Stimulated activated CD4-positive, alpha-beta T cell treated with anti-CD3 and anti-CD28 coated beads, TNF-alpha, amount 100 ng/mL, for 4 hours (primary cell): ENCODE results near the gene LOXL1.
"Not testable (repeated sequence)": the region's sequence is repeated elsewhere in the genome, so short reads cannot be mapped to it uniquely, and the experiment has no call there.

ENCODE experiments used
- DNase-seq, 3 experiments: peaks; one replicate each; pipeline ENCODE4 v3.0.0-alpha.2; 2020; ENCODE audit warnings: low read depth in 3 of 3

The LOXL1 gene

DNA sequence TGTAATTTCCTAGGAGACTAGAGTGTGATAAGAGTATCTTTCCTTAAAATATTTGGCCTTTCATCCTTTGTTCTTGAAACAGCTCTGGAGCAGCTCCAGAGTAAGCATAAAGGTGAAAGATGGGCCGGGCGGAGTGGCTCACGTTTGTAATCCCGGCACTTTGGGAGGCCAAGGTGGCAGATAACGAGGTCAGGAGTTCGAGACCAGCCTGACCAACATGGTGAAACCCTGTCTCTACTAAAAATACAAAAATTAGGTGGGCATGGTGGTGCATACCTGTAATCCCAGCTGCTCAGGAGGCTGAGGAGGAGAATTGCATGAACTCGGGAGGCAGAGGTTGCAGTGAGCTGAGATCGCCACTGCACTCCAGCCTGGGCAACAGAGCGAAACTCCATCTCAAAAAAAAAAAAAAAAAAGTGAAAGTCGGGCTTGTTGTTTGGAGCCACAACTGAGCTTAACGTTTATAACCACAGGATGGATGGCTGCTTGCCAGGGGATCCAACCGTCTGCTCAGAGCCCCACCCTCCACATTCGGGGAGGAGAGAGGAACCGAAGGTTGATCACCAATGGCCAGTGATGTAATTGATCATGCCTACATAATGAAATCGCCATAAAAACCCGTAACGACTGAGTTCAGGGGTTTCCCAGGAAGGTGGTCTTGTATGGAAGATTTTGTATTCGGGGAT is 49.3 kb downstream of the LOXL1 start:
- not testable (repeated sequence) for DNase-seq

DNA sequence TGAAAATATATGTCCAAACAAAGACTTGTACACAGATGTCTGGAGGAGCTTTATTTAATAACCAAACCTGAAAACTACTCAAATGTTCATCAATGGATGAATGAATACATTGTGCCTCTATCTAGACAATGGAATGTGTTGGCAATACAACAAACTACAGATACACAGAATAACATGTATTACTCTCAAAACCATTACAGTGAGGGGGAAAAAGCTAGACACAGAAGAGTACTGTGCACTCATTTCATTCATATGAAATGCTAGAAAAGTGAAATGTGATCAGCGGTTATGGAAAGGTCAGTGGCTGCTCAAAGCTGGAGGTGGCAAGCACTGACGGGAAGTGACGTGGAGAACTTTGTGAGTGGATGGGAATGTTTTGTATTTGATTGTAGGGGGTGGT is 52.6 kb downstream of the LOXL1 start:
- DNase-seq: no peak

DNA sequence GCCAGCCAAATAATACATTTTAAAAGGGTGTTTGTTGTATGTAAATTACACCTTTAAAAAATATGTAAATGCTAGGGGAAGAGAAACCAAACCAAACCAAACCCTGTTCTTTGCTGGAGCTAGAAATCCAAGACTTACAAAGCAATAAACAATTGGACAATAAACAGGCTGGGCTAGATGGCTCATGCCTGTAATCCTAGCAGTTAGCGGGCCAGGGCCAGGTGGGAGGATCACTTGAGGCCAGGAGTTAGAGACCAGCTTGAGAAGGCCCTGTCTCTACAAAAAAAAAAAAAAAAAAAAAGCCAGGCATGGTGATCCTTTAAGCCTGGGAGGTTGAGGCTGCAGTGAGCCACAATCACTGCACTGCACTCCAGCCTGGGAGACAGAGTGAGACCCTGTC is 53.4 kb downstream of the LOXL1 start:
- DNase-seq: no peak

DNA sequence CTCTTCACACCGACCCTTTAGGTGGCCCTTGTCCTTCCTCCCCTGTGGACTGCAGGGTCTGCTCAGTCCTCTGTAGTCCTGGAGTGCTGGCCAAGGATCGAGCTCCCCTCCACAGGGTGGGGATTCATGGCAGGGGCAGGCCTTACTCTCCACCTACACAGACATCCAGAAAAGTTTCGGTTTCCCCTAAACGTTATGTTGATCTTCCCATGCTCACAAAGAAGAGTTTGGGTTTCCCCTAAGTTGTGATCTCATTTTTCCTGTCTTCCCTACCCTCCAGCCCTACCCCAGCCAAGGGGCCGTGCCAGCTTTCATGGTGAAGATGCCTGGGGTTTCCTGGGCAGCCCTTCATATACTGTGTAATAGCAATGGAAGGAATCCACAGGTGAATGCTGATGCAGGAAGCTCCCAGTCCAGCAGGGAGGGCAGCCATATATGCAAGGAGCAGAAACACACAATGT is 55.5 kb downstream of the LOXL1 start:
- DNase-seq: no peak

DNA sequence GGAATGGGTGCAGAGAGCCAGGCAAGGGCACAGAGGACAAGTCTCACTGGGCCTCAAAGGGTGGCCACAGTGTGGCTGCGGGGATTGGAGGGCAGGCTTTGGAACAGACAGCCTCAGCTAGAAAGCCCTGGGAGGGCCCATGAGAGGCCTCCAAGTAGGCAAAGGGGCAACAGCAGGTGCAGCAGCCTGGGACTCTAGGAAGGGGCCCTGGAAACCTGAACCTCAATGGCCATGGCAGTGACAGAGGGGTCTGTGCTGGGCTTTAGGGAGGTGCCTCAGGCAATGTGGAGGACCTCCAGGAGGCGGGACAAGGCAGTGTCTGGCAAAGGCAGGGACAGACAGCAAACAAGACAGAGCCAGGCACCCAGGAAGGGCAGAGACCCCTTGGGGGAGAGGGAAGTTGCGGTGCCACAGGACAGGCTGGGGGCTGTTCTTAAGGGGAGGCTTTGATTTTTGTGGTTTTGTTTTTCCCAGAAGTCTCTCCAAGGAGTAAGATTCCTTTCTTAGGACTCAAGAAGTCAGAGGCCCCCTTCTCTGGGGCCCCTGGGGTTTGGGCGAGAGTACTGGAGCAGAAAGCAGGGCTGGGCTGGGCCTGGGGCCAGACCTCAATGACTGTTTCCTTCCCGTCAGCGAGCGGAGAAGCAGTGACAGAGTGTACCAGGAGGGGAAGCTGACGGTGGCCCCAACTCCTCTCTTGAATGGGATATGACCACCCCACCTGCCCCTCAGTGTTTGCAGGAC is 56.1 kb downstream of the LOXL1 start:
- no peak for DNase-seq

DNA sequence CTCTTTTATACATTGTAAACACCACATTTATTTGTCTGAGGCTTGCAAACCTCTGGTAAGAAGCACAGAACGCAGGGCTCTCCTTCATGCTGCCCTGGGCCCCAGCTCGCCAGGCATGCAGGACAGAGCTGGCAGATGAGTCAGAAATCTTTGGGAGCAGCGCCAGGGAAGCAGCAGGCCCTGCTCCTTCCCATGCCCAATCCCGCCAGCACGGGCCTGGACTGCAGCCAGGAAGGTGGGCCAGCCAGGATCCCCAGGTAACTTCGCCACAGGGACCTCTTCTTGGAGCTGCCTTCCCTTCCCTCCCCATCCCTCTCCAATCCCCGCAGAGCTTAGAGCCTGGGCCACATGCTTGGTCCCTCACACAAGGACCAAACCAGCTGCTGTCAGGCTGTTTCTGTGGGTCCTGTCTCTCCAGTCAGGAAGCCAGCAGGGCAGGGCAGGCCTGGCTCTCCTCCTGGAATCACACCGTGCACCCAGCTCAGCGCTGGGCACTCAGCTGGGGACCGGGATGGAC is 57.0 kb downstream of the LOXL1 start:
- no peak for DNase-seq

DNA sequence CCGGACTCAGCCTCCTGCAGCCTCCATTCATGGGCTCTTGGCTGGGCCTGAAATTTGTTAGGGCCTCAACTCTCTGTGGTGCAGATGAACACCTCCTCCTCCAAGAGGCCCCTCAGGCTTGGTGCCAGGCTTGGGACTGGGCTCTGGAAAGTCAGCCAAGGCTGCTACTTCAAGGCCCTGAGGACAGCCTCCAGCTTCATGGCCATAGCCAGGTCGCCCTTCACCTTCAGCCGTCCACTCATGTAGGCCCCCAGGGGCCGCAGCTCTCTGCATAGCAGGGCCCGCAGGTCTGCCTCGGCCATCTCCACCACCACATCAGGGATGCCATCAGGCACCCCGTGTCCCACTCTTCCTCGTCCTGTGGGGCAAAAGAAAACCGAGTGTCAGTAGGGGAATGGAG is 57.5 kb downstream of the LOXL1 start:
- no peak for DNase-seq

DNA sequence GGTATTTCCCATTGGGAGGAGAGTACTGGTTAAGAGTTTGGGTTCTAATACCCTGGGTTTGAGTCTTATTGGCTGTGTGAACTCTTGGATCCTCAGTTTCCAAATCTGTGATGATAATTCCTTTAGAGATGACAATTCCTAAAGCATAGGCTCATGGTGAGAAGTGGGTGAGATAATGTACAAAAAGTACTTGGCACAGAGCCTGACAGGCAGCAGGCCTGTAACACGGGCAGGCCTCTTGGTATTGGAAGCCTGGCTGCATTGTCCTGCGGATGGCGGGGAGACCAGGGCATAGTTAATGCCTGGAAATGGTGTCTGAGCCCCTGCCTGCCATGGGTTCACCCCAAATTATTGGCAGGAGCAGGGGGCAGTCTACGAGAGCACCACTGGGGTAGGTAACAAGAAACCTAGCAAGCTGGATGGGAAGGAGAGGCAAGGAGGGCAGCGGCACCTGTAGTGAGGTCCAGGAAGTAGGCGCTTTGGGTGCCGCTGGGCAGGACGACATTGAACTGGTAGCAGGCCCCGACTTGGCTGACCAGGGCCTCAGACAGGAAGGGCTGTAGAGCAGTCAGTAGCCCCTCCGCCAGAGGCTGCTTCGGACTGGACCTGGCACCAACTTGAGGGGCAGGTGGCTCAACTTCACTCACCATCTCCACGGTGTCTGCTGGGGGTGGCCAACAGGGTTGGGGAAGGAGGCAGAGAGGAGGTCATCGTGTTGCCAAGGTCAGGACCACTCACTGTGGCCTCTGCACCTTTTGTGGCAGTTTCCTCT is 58.1 kb downstream of the LOXL1 start:
- no peak for DNase-seq

DNA sequence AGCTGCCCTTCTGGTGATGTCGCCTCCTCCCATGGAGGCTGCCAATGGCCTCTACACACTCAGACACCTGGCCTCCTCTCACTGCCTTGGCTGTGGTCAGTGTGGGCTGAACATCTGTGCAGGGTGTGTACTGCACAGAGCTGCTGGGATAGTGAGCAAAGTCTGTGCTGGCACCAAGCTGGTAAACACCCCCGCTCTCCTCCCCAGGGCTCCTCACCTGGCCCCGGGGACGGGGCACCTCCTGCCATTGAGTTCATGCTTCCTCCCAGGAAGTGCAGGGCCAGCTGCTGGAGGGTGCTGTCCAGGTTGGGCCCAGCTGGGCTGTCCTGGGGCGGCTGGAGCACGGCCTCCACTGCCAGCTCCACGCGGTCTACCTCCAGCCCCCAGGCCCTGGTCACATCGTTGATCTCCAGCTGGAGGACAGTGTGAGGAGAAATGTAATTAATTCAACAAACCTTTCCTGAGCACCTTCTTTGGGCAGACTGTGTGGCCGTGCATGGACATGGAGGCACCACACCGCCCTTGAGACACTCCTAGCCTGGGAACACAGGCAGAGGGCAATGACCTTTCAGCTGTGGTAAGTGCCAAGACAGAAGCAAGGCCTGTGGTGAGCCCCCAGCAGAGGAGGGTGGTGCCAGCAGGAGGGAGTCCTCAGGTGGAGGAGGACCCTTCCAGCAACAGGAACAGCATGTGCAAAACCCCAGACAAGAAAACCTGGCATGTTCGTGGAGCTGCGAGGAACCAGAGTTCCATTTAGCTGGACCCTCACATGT is 59.0 kb downstream of the LOXL1 start:
- no peak for DNase-seq

DNA sequence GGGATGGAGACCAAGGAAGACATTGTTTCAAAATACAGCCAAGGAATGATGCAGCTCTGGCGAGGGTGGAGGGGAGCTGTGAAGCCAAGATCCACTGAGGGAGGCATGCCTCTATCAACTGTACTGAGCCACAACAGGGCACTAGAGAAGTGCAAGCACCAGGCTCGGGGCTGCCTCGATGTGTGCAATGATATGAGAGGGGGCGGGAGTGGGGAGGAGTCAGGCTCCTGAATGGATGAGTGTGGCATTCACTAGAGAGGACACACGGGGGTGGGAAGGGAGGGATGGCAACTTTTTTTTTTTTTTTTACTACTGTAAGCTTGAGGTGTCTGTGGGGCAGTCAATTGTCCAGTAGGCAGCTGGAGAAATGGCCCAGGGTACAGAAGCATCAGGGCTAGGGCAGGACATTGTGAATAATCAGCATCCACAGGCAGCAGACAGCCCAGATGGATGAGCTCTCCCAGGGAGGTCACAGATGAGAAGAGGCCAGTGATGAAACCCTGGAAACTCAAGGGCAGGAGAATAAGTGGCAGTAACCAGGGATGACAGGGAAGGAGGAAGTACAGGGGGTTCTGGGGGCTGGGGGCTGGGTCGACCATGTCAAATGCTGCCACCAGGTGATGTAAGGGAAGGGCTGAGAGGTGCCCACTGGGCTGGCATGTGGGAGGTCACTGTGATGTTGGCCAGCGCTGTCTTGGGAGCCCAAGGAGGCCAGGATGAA is 60.0 kb downstream of the LOXL1 start:
- DNase-seq: no peak

DNA sequence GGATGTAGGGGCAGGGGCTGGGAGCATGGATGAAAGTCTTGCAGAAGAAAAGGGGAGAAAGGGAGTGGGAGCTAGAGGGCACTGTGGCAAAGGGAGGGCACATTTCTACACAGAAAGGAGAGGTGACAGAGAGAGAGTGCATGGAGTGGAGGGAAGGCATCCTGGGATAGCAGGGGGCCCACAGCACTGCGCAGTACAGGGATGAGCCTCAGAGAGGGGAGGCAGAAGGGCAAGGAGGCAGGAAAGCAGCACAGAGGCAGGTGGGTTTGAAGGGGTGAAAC is 60.5 kb downstream of the LOXL1 start:
- DNase-seq: no peak

DNA sequence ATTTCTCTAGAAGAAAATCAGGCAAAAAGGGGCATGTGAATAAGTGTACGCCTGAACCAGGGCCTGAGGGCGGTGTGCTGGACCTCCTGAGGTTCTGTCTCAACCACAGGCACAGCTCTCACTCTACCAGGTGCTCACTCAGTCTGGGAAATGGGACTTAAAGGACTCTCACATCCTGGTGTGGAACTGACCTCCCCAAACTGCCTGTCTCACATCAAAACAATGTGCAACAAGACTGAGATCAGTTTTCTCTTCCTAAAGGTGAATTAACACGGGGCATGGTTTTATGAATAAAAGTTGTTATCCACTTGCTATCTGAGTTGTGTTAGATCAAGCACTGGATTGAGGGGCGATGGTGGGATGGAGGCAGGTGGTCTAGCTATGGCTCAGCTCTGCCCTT is 61.0 kb downstream of the LOXL1 start:
- DNase-seq: no peak

DNA sequence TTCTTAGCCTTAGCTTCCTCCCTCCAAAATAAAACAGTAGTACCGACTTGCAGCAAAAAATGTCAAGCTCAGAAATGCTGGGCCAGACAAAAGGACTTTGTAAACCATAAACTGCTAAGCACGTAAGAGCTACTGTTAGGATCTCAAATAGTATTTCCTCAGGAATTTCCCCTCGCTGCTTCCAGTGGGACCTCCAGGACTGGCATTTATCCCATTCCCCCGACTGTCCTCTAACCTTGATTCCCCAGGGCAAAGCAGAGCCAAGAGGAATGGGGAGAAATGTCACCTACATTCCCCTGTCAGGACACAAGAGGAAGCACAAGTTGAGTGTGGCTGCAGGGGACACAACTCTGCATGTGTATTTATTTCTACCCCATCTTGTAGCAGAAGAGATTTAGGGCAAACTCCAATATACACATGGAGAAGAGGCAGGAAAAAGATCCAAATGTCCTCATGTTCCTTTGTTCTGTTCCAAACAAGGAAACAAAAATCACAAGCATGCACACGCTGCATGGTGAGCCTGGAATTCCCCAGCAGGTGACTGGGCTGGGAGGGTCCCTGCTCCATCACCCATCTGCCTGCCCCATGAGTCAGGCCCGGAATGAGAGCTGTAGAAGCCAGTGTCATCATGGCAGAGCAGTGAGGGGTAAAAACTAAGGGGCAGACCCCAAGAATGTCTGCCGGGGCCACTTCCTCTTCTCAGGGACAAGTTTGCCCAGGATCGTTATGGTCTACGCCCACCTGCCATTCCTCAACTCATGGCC is 61.6 kb downstream of the LOXL1 start:
- DNase-seq: no peak

DNA sequence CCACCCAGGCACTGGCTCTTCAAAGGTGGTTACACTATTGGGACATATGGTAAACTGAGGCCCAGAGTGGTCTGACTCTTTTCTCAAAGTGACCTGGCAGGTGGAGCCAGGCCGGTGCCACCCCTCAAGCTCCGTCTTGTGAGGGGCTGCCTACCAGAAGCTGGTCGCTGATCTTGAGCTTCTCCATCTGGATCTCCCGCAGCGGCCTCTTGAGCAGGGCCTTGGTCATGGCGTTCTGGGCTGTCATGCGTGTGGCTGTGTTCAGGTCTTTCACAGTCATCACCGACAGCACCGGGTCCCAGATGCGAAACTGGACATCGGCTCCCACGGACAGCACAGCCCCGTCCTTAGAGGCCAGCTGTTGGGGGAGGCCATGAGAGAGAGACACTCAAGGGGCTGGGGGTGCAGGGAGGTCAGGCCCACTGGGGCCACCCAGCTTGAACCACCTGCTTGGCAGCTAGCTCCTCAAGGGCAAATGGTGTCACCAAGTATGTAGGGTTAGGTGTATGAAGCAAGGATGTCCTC is 62.2 kb downstream of the LOXL1 start:
- no peak for DNase-seq

DNA sequence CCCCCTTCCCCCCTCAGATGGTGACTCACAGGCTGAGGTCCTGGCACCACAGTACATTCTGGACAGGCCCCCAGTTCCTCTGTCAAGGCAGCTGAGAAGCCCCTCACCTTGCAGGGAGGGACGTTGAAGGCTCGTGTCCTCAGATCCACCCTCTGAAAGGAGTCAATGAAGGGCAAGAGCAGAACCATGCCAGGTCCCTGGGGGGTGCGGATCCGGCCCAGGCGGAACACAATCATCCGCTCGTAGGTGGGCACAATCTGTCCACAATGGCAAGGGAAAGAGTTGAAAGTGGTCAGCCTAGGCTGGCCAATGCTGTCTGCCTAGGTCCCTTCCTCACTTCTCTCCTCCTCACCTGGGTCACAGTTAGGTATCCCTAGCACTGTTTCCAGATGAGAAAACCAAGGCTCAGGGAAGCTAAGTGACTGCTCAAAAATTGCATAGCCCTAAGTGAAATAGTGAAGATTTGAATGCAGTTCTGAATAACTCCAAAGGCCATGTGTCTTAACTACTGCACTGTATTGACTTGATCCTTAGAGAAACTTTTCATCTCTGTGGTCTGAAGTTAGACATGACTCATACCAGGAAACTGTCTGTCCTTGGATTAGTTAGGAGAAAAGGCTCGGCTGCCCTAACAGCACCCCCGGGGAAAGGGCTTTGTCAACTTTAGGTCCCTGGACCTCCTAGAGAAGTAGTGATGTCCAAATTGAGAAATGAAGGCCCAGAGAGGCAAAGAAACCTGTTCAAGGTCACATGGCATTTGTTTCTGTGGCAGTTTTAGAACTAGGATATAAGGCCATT is 62.9 kb downstream of the LOXL1 start:
- no peak for DNase-seq

DNA sequence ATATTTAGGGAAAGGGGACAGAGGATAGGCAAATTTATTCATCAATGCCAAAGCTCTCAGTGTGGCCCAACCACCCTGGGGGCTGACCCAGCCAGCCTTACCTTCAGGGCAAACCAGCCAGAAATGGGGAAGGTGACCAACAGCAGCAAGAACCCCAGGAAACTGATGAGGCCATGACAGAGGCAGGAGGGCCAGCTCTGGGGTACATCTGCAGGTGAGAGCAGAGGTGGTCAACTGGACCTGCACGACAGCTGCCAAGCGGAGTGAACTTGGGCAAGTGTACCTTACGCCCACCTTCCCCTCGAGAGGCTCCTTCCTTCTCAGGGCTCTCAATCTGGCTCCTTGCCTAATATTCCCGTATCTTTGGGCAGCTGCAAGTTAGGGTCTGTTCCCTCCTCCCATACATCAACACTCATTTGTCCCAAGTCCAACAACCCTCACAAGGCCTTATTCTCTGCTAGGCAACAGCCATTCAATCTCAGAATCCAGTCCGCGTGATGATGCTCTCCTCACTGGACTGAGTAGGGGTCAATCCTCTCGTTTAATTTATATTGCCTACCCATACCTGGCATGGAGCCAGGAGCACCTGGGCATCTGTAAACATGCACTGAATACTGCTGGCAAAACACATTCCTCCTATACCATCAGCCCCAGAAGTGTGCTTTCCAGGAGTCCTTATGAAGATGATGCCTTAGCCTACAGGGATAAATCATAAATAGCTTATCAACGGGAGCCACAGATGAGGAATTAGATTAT is 64.2 kb downstream of the LOXL1 start:
- no peak for DNase-seq

DNA sequence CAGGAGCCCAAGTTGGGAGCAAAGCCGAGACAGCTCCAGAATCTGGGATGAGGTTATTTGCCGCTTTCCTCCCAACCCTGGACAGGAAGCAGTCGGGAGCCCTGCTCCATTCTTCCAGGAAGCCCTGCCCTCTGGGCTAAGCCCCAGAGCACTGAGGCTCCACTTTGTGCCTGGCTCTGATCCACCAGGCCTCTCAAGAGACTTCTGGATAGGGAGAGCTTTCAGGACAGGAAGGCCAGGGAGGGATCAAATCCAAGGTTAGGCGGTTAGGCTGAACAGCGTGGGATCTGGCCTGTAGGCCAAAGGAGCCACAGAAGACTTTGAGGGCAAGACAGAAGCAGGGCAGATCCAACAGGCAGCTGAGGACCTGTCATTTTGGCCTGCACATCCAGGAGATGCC is 65.0 kb downstream of the LOXL1 start:
- DNase-seq: no peak

DNA sequence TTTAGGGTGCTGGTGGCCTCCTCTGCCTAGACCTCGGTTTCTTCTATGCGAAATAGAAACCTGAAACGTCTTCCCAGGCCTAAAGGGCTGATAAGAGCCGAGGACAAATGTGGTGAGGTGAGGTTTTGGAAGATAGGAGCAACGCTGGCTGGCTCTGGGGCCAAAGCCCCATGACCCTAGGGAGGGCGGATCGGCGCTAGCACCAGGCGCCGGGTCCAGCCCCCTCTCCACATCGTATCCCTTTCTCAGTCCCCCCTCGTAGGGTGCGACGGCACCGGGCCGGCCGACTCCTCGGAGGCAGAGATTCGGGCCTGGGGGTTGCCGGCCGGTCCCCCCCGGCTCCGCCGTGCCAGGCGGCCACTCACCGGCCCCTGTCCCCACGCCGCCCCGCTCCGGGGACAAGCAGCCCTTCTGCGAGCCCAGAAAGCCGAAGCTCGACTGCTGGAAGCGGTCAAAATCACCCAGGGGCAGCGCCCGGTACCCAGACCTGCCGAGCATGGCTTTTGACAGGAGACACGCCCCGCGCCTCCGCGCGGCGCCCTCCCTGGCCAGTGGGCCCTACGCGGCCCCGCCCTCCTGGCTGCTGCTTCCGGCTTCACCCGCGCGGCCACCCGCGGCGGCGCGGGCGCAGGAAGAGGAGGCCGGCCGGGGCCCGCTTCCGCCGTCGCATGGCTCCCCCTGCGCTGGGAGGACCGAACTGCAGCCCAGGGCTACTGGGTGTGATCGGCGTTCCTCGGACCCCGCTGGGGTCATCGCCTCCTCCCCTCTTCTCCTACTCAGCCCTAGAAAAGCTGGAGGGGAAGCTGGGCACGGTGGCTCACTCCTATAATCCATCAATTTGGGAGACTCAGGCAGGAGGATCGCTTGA is 65.7 kb downstream of the LOXL1 start, which contains the start of gene STOML1:
STOML1 (minus strand) TSS at position 570 of the 868 bp plus-strand sequence; CDS start at position 498, 72 bp downstream.
- peak; percentile 88 to 97 (median 94) for DNase-seq
